Lower lobe of right lung (tissue), 2 donors: ENCODE results near the gene RANBP2. TPM values are rescaled to one million over a fixed set of nuclear protein-coding genes. Genes with fewer than 3 reads are reported as not detected.
"Not testable (repeated sequence)": the region's sequence is repeated elsewhere in the genome, so short reads cannot be mapped to it uniquely, and the experiment has no call there.

Source experiments
- ATAC-seq, 2 donors: fragments of 200-7000 bp; cut with Tn5 transposase; one replicate each; pipeline ENCODE4 v1.9.1; 2020 to 2022; ENCODE audit warnings: mild to moderate bottlenecking in 2 of 2, moderate library complexity in 2 of 2
- DNase-seq: peaks from one replicate; pipeline ENCODE4 v3.0.0-alpha.2; 2020
- H3K27ac ChIP-seq: fragments of 200-600 bp; one replicate; pipeline ENCODE4 v1.8.0; 2022
- H3K27me3 ChIP-seq: fragments of 200-600 bp; one replicate; pipeline ENCODE4 v1.8.0; 2022; ENCODE audit warnings: low read depth
- H3K36me3 ChIP-seq: fragments of 200-600 bp; one replicate; pipeline ENCODE4 v1.8.0; 2022; ENCODE audit warnings: mild to moderate bottlenecking
- H3K4me1 ChIP-seq: fragments of 200-600 bp; one replicate; pipeline ENCODE4 v1.8.0; 2022
- H3K4me3 ChIP-seq: fragments of 200-600 bp; one replicate; pipeline ENCODE4 v1.8.0; 2022; ENCODE audit warnings: mild to moderate bottlenecking
- H3K9me3 ChIP-seq: fragments of 200-600 bp; one replicate; pipeline ENCODE4 v1.8.0; 2022
- CTCF ChIP-seq: fragments of 200-600 bp; IDR thresholded peaks from one replicate; pipeline ENCODE4 v1.8.0; 2022; ENCODE audit warnings: antibody characterized with exemption, mild to moderate bottlenecking
- intact Hi-C: fragments of 100-400 bp; cut with DNase I; formaldehyde crosslinking; loops from one replicate; pipeline ENCODE4 v1.11.0; 2022
- total RNA-seq: library from RNA; stranded (reverse); fragmentation: NEBNext Ultra II Directional; extraction: Animal tissue kit (Norgen Biotek cat#: 25700); gene quantifications from one replicate; pipeline ENCODE4 v1.2.1, GENCODE V29; 2021
- donor health status: DM: no; HTN: yes; CAD: no; lungs with severe emphysema.

The RANBP2 gene
- total RNA-seq, 1 donor from 2014 or later, result 72.5 TPM

DNA sequence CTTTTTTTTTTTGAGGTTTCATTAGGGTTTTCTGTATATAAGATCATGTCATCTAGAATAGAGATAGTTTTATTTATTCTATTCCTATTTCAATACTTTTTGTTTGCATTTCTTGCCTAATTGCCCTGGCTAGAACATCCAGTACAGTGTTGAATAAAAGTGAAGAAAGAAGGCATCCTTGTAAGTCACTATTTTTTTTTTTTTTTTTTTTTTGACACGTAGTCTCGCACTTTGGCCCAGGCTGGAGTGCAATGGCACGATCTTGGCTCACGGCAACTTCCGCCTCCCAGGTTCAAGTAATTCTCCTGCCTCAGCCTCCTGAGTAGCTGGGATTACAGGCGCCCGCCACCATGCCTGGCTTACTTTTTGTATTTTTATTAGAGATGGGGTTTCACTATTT, 27.8 kb upstream of the RANBP2 start:
- no peaks in the 10 kb centered on the region for H3K9me3 ChIP-seq
- H3K27ac ChIP-seq, result no peak overlapping the region
- peaks cover under 1% of the 10 kb centered on the region for H3K36me3 ChIP-seq
- ATAC-seq (no peak), DNase-seq (no peak)
- no peak overlapping the region for H3K4me3 ChIP-seq
- TF ChIP-seq CTCF, result no peak
- intact Hi-C loops, result no loop called here
- H3K27me3 ChIP-seq, result no peaks in the 10 kb centered on the region
- no peaks in the 10 kb centered on the region for H3K4me1 ChIP-seq

DNA sequence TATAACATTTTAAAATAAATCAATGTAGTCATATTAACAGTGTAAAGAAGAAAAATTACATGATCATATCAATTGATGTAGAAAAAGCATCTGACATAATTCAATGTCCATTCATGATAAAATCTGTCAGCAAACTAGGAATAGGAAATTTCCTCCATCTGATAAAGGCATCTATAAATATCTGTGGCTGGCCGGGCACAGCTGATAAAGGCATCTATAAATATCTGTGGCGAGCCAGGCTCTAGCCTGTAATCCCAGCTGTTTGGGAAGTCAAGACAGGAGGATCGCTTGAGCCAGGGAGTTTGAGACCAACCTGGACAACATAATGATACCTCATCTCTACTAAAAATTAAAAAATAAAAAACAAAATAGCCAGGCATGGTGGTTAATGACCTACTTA, 18.1 kb upstream of the RANBP2 start:
- Histone ChIP-seq H3K27me3 (no peaks in the 10 kb centered on the region), H3K4me1 (no peaks in the 10 kb centered on the region), H3K36me3 (no peaks in the 10 kb centered on the region), H3K4me3 (no peak overlapping the region), H3K9me3 (no peaks in the 10 kb centered on the region), H3K27ac (no peak overlapping the region)
- DNase-seq (no peak), ATAC-seq (no peak)
- TF ChIP-seq CTCF, result no peak
- intact Hi-C loops, result no loop called here

DNA sequence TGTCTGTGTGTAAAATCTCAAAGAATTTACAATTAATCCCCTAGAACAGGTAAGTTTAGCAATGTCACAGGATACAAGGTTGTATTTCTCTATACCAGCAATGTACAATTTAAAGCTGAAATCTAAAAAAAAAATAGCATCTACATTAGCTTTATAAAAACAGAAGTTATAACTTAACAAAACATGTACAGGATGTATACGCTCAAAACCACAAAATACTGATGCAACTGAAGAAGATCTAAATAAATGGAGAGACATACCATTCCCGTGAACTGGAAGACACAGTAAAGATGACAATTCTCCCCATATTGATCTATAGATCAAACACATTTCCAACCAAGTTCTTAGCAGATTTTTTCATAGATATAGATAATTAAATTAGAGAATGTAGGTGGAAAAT, 17.5 kb upstream of the RANBP2 start:
- no peak overlapping the region for H3K4me3 ChIP-seq
- no peaks in the 10 kb centered on the region for H3K9me3 ChIP-seq
- no peak for ATAC-seq
- no peak for DNase-seq
- no peak overlapping the region for H3K27ac ChIP-seq
- TF ChIP-seq CTCF, result no peak
- intact Hi-C loops, result no loop called here
- H3K36me3 ChIP-seq, result no peaks in the 10 kb centered on the region
- no peaks in the 10 kb centered on the region for H3K4me1 ChIP-seq
- H3K27me3 ChIP-seq, result no peaks in the 10 kb centered on the region

DNA sequence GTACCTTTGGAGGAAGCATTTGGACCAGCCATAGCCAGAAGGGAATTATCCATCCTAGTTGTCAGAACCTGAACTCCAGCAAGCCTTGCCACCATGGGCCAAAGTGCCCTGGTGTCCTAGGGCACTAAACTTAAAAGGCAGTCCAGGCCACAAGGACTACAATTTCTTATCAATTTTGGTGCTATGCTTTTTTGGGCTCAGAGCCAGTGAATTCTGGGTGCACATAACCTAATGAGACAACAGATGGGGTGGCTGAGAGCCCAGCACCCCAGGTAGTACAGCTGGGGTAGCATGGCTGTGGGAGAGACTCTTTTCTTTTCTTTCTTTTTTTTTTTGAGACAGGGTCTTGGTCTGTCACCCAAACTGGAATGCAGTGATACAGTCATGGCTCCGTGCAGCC, 14.4 kb upstream of the RANBP2 start:
- no peak for TF ChIP-seq CTCF
- intact Hi-C loops, result no loop called here
- no peaks in the 10 kb centered on the region for H3K4me1 ChIP-seq
- H3K36me3 ChIP-seq, result no peaks in the 10 kb centered on the region
- H3K9me3 ChIP-seq, result no peaks in the 10 kb centered on the region
- no peak overlapping the region for H3K27ac ChIP-seq
- no peak overlapping the region for H3K4me3 ChIP-seq
- DNase-seq (no peak), ATAC-seq (no peak)
- no peaks in the 10 kb centered on the region for H3K27me3 ChIP-seq

DNA sequence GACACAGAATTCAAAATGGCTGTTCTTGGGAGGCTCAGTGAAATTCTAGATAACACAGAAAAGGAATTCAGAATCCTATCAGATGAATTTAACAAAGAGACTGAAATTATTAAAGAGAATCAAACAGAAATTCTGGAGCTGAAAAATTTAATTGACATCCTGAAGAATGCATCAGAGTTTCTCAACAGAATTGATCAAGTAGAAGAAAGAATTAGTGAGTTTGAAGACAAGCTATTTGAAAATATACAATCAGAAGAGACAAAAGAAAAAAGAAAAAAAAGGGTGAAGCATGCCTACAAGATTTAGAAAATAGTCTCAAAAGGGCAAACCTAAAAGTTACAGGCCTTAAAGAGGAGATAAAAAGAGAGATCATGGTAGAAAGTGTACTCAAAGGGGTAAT, 12.0 kb upstream of the RANBP2 start:
- Histone ChIP-seq H3K9me3 (no peaks in the 10 kb centered on the region), H3K36me3 (no peaks in the 10 kb centered on the region), H3K4me3 (no peak overlapping the region), H3K4me1 (no peaks in the 10 kb centered on the region), H3K27ac (no peak overlapping the region), H3K27me3 (no peaks in the 10 kb centered on the region)
- intact Hi-C loops, result no loop called here
- no peak for ATAC-seq
- TF ChIP-seq CTCF, result no peak
- DNase-seq, result no peak

GRCh38 chr2:108716971-108717370, 2.3 kb upstream of the RANBP2 start:
- H3K27me3 ChIP-seq, H3K4me3 ChIP-seq, H3K9me3 ChIP-seq, H3K36me3 ChIP-seq, H3K27ac ChIP-seq, intact Hi-C loops, DNase-seq, ATAC-seq: not testable (repeated sequence)
- peaks cover 19% of the 10 kb centered on the region for H3K4me1 ChIP-seq

GRCh38 chr2:108726048-108726447, 6.8 kb downstream of the RANBP2 start:
- ATAC-seq, H3K36me3 ChIP-seq, DNase-seq, H3K4me3 ChIP-seq, H3K9me3 ChIP-seq, H3K27me3 ChIP-seq, intact Hi-C loops, H3K27ac ChIP-seq: not testable (repeated sequence)
- peaks cover 19% of the 10 kb centered on the region for H3K4me1 ChIP-seq

DNA sequence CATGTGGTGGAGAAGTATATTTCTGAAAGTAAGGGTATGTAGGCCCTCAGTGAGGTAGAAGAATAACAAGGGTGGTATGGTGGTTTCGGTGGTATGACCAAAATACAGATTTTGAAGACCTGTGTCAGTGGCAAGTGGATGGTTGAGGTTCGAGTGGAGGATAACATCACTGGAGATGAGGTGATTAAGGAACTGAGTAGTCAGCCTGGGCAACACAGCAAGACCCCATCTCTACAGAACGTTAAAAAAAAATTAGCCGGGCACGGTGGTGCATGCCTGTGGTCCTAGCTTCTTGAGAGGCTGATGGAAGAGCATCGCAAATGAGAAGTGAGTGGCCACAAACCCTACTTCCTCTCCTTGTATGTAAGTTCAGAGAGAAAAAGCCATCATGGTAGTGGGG, 15.4 kb downstream of the RANBP2 start:
- H3K4me1 ChIP-seq, H3K27ac ChIP-seq, intact Hi-C loops, H3K9me3 ChIP-seq, ATAC-seq, H3K27me3 ChIP-seq, H3K4me3 ChIP-seq, DNase-seq: not testable (repeated sequence)
- H3K36me3 ChIP-seq, result peaks cover 75% of the 10 kb centered on the region

DNA sequence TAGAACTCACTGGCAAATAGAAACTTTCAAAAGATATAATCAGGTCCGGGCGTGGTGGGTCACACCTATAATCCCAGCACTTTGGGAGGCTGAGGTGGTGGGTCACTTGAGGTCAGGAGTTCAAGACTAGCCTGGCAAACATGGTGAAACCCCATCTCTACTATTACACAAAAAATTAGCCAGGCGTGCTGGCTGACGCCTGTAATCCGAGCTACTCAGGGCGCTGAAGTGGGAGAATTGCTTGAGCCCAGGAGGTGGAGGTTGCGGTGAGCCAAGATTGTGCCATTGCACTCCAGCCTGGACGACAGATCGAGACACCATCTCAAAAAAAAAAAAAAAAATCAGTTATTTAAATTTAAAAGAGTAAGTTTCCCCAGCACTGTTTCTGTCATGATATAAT, 38.7 kb downstream of the RANBP2 start:
- H3K9me3 ChIP-seq, ATAC-seq, H3K4me1 ChIP-seq, H3K27me3 ChIP-seq, H3K27ac ChIP-seq, H3K4me3 ChIP-seq, DNase-seq, intact Hi-C loops: not testable (repeated sequence)
- peaks cover 74% of the 10 kb centered on the region for H3K36me3 ChIP-seq

DNA sequence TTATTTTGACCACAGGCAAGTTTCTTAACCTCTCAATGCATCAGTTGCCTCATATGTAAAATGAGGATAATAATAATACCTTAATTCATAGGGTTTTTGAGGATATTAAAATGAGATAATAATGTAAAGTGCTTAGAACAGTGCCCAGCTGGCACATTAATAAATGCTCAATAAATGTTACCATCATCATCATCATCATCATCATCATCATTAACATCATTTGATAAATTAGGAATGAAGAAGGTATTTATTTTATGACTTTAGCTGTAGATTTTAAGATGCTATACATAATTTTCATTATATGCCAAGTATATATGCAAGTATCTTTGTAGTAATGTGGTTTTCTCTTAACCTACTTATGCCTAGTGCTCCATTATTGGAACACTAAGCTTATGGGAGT, 43.3 kb downstream of the RANBP2 start:
- H3K4me3 ChIP-seq, H3K4me1 ChIP-seq, intact Hi-C loops, H3K27me3 ChIP-seq, ATAC-seq, H3K27ac ChIP-seq, H3K9me3 ChIP-seq, DNase-seq: not testable (repeated sequence)
- H3K36me3 ChIP-seq, result peaks cover 63% of the 10 kb centered on the region
